GM23248 (cell line): ENCODE results near the gene TYW1B. TPM values are rescaled to one million over a fixed set of nuclear protein-coding genes. Genes with fewer than 3 reads are reported as not detected.
"Not testable (repeated sequence)": the region's sequence is repeated elsewhere in the genome, so short reads cannot be mapped to it uniquely, and the experiment has no call there.

Experiments
- DNase-seq: peaks from one replicate; pipeline ENCODE4 v3.0.0-alpha.2; 2015
- H2AFZ ChIP-seq: fragments of 200-600 bp; sonication (generic); 2 replicates; pipeline ENCODE4 v1.6.1; 2016; ENCODE audit warnings: antibody characterized with exemption
- H3F3A ChIP-seq: fragments of 200-600 bp; sonication (generic); 2 replicates; pipeline ENCODE4 v1.6.1; 2016; ENCODE audit warnings: mild to moderate bottlenecking, antibody characterized with exemption, mixed run types; ENCODE audit not compliant: insufficient read depth
- H3K27ac ChIP-seq: fragments of 200-600 bp; sonication (generic); 2 replicates; pipeline ENCODE4 v1.5.1; 2016; ENCODE audit warnings: mild to moderate bottlenecking
- H3K27me3 ChIP-seq: fragments of 200-600 bp; sonication (generic); replicated peaks from 2 replicates; pipeline ENCODE4 v1.6.1; 2016; ENCODE audit warnings: mild to moderate bottlenecking; ENCODE audit not compliant: insufficient read depth
- H3K36me3 ChIP-seq: fragments of 200-600 bp; sonication (generic); 2 replicates; pipeline ENCODE4 v1.6.1; 2016; ENCODE audit warnings: low read depth, mild to moderate bottlenecking
- H3K4me1 ChIP-seq: fragments of 200-600 bp; sonication (generic); 2 replicates; pipeline ENCODE4 v1.6.1; 2016; ENCODE audit warnings: mild to moderate bottlenecking; ENCODE audit not compliant: insufficient read depth
- H3K4me2 ChIP-seq: fragments of 200-600 bp; sonication (generic); one replicate; pipeline ENCODE4 v1.6.1; 2016; ENCODE audit warnings: mild to moderate bottlenecking; ENCODE audit not compliant: unreplicated experiment
- H3K4me3 ChIP-seq: fragments of 200-600 bp; sonication (generic); 2 replicates; pipeline ENCODE4 v1.5.1; 2016; ENCODE audit warnings: mild to moderate bottlenecking
- H3K79me2 ChIP-seq: fragments of 200-600 bp; sonication (generic); 2 replicates; pipeline ENCODE4 v1.6.1; 2016; ENCODE audit warnings: mild to moderate bottlenecking; ENCODE audit not compliant: insufficient read depth
- H3K9ac ChIP-seq: fragments of 200-600 bp; sonication (generic); 2 replicates; pipeline ENCODE4 v1.6.1; 2016; ENCODE audit warnings: mild to moderate bottlenecking
- H3K9me2 ChIP-seq: fragments of 200-600 bp; sonication (generic); 2 replicates; pipeline ENCODE4 v1.6.1; 2016; ENCODE audit warnings: mixed run types, mild to moderate bottlenecking, moderate library complexity; ENCODE audit not compliant: insufficient read depth
- H3K9me3 ChIP-seq: fragments of 200-600 bp; sonication (generic); one replicate; pipeline ENCODE4 v1.6.1; 2017; ENCODE audit warnings: low read depth
- H4K20me1 ChIP-seq: fragments of 200-600 bp; sonication (generic); 2 replicates; pipeline ENCODE4 v1.6.0; 2016; ENCODE audit not compliant: insufficient read depth
- WGBS, 2 experiments: methylation state at CpG; one replicate each; pipeline ENCODE4 v1.1.6; 2015 to 2017; ENCODE audit warnings: low lambda C conversion rate in 2 of 2, low coverage in 1 of 2; ENCODE audit errors: missing lambda C conversion rate in 2 of 2; 5-methylcytosine and 5-hydroxymethylcytosine counted together
- in situ Hi-C: fragments of 300-500 bp; cut with MboI; formaldehyde crosslinking; loops from 2 replicates; pipeline ENCODE4 v1.15.0; 2020
- polyA plus RNA-seq: library from polyadenylated mRNA; unstranded; fragments of >200 nt; fragmentation: Nextera tagmentation; extraction: Ambion mirVana; gene quantifications from 2 replicates; pipeline ENCODE4 v1.2.1, GENCODE V29; 2016
- total RNA-seq: library from RNA; depleted of rRNA; stranded (reverse); fragments of >200 nt; shearing (Covaris generic); gene quantifications from 2 replicates; pipeline ENCODE4 v1.2.3, GENCODE V29; 2014

Gene TYW1B
- total and polyA plus RNA-seq, 2 experiments from 2014 or later, result 0.75 to 1.6 TPM

DNA sequence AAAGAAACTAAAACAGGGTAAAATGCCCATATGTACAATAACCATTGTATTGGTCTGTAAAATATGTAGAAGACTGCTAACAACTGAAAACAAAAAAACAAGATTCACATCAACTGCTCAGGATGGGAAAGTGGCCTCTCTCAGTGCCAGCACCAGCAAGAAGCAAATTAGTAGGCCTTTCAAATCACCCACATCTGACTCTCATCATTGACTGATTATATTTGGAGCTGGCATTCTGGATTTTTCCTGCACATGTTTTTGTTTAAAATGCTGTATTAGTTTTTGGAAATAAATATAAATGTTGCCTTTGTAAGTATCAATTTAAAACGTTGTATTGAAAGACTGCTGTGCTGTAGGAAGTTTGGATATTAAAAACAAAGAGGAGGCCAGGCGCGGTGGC lies 161.0 kb downstream of the TYW1B start:
- in situ Hi-C loops, H3K9ac ChIP-seq, DNase-seq, H4K20me1 ChIP-seq, H3K4me3 ChIP-seq, H3K36me3 ChIP-seq, H3K79me2 ChIP-seq, H3K9me2 ChIP-seq, H3K9me3 ChIP-seq, H3K4me2 ChIP-seq, H3K4me1 ChIP-seq, H2AFZ ChIP-seq, H3K27ac ChIP-seq, H3F3A ChIP-seq, H3K27me3 ChIP-seq: not testable (repeated sequence)
- whole genome bisulfite sequencing, 2 experiments, result 32% methylated on average over 3 of the region's 3 CpGs

DNA sequence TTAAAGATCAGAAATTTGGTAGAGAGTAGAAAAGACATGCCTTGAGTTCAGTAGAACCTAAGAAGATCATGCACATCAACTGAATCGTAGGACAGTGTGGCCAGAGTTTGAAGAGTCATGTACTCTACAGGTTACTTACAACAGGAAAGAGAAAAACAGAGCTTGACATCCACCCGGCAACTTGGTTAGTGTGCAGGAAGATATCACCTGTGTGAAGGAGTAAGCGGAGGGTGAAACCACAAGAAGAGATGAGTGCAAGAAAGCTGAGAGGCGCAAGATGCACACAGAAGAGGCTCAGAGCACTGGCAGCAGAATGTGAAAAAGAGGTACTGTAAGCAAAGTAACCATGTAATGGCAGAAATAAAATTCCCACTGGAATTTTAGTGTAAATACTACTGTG lies 179.4 kb downstream of the TYW1B start:
- H3K9ac ChIP-seq, H3K27me3 ChIP-seq, in situ Hi-C loops, H3K9me2 ChIP-seq, H3K4me2 ChIP-seq, H4K20me1 ChIP-seq, H2AFZ ChIP-seq, H3K27ac ChIP-seq, H3K9me3 ChIP-seq, H3K36me3 ChIP-seq, H3K4me3 ChIP-seq, DNase-seq, H3K79me2 ChIP-seq: not testable (repeated sequence)
- Histone ChIP-seq H3F3A (peaks cover 20% of the 10 kb centered on the region; the same call in 1 of the 2 replicates), H3K4me1 (peaks cover 24% of the 10 kb centered on the region)
- WGBS, 2 experiments, result 94 to 99% methylated on average over 4 of the region's 4 CpGs

DNA sequence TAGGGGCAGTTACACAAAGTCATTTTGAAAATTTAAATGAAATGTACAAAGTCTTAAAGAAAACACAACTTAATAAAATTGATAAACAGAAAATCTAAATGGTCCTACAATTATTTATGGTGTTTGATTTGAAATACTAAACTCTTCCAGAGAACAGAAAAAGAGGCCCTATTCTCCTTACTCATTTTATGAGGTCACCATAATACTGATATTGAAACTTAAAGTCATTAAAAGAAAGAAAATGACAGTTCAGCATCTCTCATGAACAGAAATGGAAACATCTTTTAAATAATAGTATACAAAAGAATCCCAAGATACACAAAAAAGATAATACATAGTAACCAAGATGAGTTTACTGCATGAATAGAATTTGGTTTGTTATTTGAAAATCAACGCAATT lies 184.3 kb downstream of the TYW1B start:
- H3F3A ChIP-seq, in situ Hi-C loops, H3K9ac ChIP-seq, H3K4me3 ChIP-seq, H3K27ac ChIP-seq, H4K20me1 ChIP-seq, DNase-seq, H3K27me3 ChIP-seq, H3K4me2 ChIP-seq, H3K79me2 ChIP-seq, H3K36me3 ChIP-seq, H3K9me3 ChIP-seq, H3K4me1 ChIP-seq, H2AFZ ChIP-seq, H3K9me2 ChIP-seq: not testable (repeated sequence)
- WGBS, 2 experiments, result 95 to 96% methylated on average over 1 of the region's 1 CpG

DNA sequence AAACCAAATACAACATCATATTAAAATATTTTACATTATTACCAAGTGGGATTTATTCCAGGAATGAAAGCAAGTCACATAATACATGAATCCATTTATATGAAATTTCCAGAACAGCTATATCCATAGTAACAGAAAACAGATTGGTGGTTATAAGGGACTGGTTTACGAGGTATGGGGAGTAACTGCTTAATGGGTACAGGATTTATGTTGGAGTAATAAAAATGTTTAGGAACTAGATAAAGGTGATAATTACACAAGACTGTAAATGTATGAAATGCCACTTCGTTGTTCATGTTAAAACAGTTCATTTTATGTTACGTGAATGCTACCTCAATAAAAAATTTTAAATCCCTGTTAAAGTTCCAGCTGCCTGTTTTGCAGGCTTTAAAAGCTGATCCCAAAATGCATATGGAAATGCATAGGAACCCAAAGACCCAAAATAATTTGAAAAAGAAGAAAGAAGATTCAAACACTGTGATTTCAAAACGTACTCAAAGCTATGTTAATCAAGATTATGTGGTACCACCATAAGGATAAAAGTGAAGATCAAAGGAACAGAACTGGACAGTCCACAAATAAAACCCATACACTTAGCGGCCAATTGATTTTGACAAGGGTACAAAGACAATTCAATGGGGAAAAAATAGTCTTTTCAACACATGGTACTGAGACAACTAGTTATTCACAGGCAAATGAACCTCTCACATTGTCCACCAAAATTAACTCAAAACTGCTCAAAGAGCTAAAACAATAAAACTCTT lies 186.3 kb downstream of the TYW1B start:
- H3F3A ChIP-seq, in situ Hi-C loops, H3K9me2 ChIP-seq: not testable (repeated sequence)

DNA sequence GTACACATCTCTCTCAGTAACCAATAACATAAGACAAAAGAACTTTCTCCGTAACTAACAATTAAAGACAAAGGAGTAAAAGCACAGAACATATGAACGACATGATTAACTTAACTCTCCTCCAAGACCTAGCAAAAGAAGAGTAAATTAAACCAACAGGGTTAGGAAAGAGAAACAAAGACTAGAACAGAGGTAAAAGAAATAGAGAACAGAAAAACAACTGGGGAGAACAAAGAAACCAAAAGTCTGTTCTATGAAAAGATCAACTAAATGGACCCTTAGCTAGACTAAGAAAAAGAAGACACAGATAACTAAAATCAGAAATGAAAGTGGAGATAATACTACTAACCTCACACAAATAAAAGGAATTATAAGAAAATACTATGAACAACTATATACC lies 187.3 kb downstream of the TYW1B start:
- H3F3A ChIP-seq, H3K4me3 ChIP-seq, in situ Hi-C loops, H2AFZ ChIP-seq, H3K4me1 ChIP-seq, H3K9me3 ChIP-seq, H3K4me2 ChIP-seq, H3K27me3 ChIP-seq, DNase-seq, H3K36me3 ChIP-seq, H3K9me2 ChIP-seq, H4K20me1 ChIP-seq, H3K9ac ChIP-seq, H3K79me2 ChIP-seq, H3K27ac ChIP-seq: not testable (repeated sequence)
- WGBS, 2 experiments, result 89 to 97% methylated on average over 2 of the region's 2 CpGs

More for the DNA sequence above, 186.3 kb downstream of the TYW1B start:
- DNase-seq, H3K27ac ChIP-seq, H3K4me3 ChIP-seq, H4K20me1 ChIP-seq, H3K9ac ChIP-seq, H3K79me2 ChIP-seq, H3K36me3 ChIP-seq, H3K9me3 ChIP-seq, H3K4me2 ChIP-seq, H3K4me1 ChIP-seq, H2AFZ ChIP-seq, H3K27me3 ChIP-seq: not testable (repeated sequence)
- WGBS, 2 experiments, result 88 to 95% methylated on average over 5 of the region's 5 CpGs

DNA sequence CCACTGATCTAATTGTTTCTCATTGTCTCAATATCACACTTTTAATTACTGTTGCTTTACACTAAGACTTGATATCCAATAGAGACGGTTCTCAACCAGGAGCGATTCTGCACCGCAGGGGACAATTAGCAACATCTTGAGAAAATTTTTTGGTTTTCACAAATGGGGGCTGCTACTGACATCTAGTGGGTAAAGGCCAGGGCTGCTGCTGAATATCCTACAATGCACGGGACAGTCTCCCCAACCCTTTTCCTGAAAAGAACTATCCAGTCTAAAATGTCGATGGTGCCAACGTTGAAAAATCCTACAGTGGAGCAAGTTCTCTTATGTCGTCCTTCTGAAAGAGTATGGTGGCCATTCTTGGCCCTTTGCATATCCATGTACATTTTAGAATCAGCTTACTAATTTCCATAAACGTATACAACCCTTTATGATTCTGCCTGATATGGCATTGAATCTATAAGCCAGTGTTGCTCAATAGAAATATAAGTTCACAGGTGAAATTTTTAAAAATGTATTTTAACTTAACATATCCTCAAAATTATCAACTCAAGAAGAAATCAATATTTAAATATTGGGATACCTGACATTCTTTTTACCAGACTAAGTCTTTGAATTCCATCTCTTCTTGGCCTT lies 192.6 kb downstream of the TYW1B start:
- not testable (repeated sequence) for H3K79me2 ChIP-seq, H2AFZ ChIP-seq, H3K9me2 ChIP-seq, H3K27ac ChIP-seq, H3F3A ChIP-seq, DNase-seq, H3K27me3 ChIP-seq, H3K9ac ChIP-seq, H3K4me1 ChIP-seq, H3K4me3 ChIP-seq, H3K9me3 ChIP-seq, H3K36me3 ChIP-seq, H4K20me1 ChIP-seq, H3K4me2 ChIP-seq
- in situ Hi-C loops, result loop anchor here (10.0 kb wide), 1 partner anchor 881 kb away; no protein-coding TSS in a partner anchor
- WGBS, 2 experiments, result 36 to 45% methylated on average over 8 of the region's 8 CpGs

DNA sequence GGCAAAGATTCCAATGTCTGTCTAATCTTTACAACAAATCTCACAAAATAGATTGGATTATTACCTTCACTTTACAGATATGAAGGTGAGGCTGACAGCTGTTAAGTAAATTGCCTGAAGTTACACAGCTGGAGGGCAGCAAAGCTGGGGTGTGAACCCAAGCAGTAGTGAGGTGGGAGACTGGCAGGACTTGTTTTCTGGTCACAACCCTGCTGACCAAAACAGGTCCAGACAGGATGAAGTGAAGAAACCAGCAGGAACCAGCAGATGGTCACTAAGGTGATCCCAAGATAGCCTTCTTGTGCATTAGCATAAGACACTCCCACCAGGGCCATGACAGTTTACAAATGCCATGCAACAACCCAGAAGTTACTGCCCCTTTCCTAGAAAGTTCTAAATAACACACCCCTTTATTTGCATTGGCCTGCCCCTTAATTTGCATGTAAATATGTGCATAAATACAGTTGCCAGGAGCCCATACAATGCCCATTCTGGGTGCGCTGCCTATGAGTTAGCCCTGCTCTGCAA lies 195.2 kb downstream of the TYW1B start:
- H3K9me3 ChIP-seq, H3K36me3 ChIP-seq, DNase-seq, H3K9ac ChIP-seq, H2AFZ ChIP-seq, H3K4me1 ChIP-seq, H3K27me3 ChIP-seq, H4K20me1 ChIP-seq, H3F3A ChIP-seq, H3K27ac ChIP-seq, H3K9me2 ChIP-seq, H3K79me2 ChIP-seq, H3K4me3 ChIP-seq, H3K4me2 ChIP-seq: not testable (repeated sequence)
- WGBS, 2 experiments, result 100% methylated on average over 1 of the region's 1 CpG
- in situ Hi-C loops, result loop anchor here (10.0 kb wide), 1 partner anchor 878 kb away; no protein-coding TSS in a partner anchor
